HG03521 (cell line): Measurements from ENCODE around the gene FAM117A.

Source experiments
- ATAC-seq: cut with Tn5 transposase; IDR thresholded peaks from one replicate; pipeline ENCODE4 v1.9.1; 2021; ENCODE audit warnings: mild to moderate bottlenecking, moderate library complexity; ENCODE audit not compliant: unreplicated experiment

FAM117A gene

GRCh38 chr17:49715216-49715615 lies 48.7 kb downstream of the FAM117A start:
- ATAC-seq = no peak

GRCh38 chr17:49708515-49709183 lies 55.3 kb downstream of the FAM117A start:
- ATAC-seq = no peak

GRCh38 chr17:49707608-49708514 lies 56.1 kb downstream of the FAM117A start, which contains the start of gene SLC35B1:
Gene SLC35B1 (minus strand): TSS chr17:49707964. CDS start chr17:49707833, 131 bp downstream.
- peak; percentile 92 for ATAC-seq

- ATAC-seq = no peak
These were observed 56.7 kb downstream of the FAM117A start for GRCh38 chr17:49707246-49707607.

DNA sequence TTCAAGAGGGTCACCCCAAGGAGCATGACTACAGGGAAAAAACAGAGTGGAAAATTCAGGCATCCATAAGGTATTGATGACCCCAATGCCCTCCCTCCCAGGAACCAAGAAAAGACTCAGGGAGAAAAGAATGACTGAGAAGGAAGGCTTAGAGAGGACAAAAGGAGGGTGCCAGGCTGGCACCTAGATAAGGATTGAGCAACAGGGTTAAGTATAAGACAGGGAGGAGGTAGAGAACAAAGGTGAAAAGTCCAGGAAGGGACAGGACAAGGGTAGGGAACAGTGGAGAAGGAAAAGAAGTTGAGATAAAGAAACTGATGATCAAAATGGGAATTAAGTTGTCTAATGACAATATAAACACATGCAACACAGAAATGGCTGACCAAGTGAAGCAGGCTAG lies 58.7 kb downstream of the FAM117A start:
- ATAC-seq = no peak

DNA sequence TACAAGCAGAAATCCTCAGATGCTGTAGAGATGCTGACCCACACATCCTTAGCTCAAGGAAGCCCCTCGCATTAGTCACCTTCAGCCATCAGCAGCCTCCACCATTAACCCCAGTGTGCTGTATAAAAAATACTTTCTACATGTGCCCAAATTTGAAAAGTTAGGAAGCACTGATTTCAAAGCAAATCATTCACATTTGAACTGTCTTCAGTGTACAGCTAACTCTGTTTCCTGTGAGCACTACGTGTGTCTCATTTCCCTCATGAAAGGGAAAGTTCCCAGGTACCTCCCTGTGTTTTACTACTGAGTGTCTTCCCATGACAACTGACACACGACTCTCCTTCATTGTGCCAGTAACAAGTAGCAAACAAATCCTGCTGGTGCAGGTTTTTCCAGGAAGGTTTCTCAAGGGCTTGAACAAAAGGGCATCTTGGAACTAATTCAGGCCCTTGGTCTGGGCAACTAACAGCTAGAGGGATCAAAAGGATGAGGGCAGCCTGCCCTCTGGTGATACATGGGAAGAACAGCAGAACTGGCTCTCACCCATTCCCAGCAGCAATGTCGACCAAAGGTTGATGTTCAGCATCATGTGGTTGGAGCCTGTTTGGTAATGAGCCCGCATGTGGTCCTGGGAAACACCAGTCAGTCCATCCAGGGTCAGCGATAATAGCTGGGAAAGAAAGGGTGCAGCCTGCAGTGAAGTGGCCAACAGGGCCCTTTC lies 60.2 kb downstream of the FAM117A start:
- ATAC-seq = no peak

DNA sequence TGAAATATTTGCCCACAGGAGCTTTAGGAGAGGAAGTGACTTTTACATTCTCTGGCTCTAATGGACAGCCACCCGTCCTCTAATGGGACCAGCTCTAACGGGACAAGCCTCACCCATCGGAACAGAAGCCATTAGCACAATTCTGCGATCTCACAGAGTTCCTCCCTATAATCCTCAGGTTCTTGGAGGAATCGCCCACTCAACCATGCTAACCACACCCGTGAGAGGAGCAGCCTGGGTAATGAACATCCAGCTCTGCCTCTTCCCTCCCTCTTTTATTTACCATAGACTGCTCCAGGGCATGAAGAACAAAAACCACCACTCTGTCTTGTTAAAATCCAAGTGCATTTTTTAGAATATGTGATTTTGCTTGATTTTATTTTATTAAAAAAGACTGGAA lies 63.0 kb downstream of the FAM117A start:
- no peak for ATAC-seq

- no peak for ATAC-seq
These were observed 63.9 kb downstream of the FAM117A start for GRCh38 chr17:49699966-49700575.

- no peak for ATAC-seq
These were observed 65.9 kb downstream of the FAM117A start for GRCh38 chr17:49698005-49698404.

GRCh38 chr17:49696233-49696761 lies 67.6 kb downstream of the FAM117A start:
- no peak for ATAC-seq

DNA sequence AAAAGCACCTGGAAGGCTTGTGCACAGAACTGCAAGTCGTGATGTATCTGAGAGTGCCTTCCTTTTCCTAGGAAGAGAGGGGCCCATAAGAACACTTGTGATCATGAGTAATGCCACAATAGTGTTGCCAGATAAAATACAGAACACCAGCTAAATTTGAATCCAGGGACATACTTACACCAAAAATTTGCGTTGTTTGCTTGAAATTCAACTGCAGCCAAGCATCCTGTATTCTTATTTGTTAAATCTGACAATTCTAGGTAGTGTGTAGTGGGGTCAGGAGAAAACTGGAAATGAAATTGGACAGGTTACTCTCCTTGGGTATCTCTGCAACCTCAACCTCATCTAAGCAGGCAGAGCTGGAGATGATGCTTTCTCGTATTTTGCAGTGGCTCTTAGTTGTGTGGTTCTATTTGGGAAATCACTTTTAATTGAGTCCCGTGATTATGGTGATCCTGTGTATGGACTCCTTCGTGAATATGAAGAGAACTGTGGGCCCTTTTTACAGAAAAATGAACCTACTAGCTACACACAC lies 68.2 kb downstream of the FAM117A start:
- ATAC-seq = no peak

- ATAC-seq = no peak
These were observed 68.9 kb downstream of the FAM117A start for GRCh38 chr17:49694847-49695697.

DNA sequence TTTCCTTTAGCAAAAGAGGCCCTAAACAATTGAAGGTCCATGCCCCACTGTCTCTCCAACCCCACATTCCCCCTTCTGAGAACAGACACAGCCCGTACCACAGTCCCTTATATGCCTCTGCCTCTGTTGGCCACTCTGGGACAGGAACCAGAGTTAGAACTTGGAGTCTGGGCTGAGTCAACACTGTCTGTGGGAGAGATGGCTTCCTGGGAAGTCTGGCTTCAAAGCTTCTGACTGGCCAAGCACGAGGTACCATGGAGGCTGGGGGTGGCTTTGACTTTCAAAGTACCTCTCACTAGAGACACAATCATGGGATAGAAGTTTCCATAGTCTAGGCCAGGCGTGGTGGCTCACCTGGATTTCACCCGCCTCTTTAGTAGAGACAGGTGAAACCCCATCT lies 71.2 kb downstream of the FAM117A start:
- no peak for ATAC-seq

- ATAC-seq = no peak
These were observed 72.2 kb downstream of the FAM117A start for GRCh38 chr17:49691677-49692191.

DNA sequence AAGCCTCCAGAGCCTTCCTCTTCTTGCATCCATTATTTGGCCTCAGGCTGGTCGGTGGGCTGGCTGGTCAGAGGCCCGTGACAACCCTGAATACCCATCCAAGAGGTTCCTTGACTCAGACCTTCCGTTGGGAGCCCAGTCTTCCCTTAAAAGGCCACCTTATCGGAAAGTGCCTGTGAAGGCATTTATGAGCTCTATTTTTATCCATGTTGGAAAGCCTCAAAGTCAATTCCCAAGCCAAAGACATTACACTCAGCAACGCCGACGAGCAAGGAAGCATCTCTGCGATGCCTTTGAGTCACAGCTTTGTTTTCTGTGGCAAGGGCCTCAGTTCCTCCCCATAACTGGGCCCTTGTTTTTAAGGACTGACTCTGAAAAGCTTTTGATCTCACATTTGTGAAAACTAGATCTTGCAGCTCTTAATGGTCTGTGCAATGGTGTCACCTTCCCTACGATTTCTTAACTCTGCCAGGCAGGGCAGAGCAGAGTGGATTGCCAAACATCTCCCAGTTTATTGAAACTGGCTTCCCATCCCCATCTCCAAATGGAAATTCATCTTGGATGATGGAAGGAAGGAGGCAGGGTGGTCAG lies 72.8 kb downstream of the FAM117A start:
- ATAC-seq = no peak

DNA sequence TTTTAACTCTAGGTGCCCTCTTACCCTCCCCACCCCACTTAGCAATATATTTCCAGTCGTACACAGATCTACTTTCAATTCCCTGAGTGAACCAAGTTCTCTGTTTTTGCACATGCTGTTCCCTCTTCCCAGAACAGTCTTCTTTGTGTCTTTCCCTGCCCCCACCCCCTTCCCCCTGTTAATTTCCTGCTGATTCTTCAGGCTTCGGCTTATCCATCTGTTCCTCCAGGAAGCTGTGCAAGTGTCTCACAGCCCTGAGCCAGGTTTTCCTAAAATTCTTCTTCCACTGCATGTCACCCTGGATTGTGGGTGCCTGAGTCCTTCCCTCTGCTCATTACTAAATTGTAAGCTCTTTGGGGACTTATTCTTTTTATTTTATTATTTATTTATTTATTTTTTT lies 73.7 kb downstream of the FAM117A start:
- ATAC-seq = no peak

GRCh38 chr17:49688848-49689247 lies 75.1 kb downstream of the FAM117A start:
- no peak for ATAC-seq

DNA sequence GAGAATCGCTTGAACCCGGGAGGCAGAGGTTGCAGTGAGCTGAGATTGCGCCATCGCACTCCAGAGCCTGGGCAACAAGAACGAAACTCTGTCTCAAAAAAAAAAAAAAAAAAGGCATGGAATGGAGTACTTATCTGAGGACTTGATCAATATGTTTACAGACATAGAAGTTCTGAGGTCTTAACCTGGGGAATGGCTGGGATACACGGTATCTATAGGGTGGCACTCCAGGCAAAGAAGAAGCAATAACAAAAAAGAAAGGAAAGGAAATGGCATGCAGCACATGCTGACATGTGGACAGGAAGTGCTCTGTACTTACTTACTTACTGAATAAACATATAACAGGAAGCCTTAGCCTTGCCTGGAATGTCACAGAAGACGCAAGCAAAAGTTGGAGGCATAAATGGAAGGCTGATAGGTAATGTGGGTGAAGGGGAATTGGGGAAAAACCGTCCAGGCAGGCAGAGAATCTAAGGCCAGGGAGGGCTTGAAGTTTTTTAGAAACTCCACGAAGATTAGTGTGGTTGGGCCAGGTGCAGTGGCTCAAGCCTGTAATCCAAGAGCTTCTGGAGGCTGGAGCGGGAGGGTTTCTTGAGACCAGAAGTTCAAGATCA lies 75.9 kb downstream of the FAM117A start:
- ATAC-seq = no peak
